ENCODE measurements around the gene SLC35C1. TPM values are rescaled to one million over a fixed set of nuclear protein-coding genes. Genes with fewer than 3 reads are reported as not detected.
"Not testable (repeated sequence)": the region's sequence is repeated elsewhere in the genome, so short reads cannot be mapped to it uniquely, and the experiment has no call there.

The SLC35C1 gene
- total RNA-seq, 1 experiment from 2014 or later = 9.5 TPM

DNA sequence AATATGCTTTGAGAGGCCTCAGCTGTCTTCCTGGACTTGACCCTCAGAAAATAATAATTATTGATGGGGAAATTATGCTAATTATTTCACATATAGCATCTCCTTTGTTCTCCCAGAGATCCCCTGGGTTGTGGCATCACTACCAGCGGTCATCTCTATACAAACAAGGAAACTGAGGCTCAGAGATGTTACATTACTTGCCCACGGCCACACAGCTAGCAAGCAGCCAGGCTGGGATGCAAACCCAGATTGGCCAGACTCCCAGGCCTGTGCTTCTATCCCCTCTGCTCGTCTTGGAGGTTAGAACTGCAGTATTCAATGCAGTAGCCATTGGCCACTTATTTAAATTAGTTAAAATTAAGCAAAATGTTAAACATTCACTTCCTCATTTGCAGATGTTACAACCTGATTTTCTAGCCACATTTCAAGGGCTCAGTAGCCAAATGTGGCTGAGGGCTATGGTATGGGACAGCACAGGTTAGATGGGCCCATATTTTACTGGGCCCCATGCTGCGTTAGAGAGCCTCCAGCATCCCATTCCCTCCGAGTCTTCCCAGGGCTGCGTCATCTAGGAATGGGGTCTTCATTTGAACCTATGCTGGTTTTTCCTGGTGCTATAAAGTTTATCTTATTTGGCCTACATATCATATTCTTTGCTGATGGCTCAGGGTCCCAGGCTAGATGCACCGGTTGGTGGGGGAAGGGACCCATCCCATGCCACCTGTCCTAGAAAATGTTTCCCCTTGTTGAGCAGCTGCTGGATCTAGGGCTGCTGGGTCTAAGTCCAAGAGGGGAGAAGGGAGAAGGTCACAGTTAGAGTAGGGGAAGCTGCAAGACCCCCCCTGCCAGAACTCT lies 2.2 kb downstream of the SLC35C1 start:
- H3K9me3 ChIP-seq (ENCODE audit: low read length) = no peaks in the 10 kb centered on the region
- 0 out of 2 replicates have a peak, but pooled peaks cover 4% of the 10 kb centered on the region for H3K36me3 ChIP-seq (ENCODE audit: low read depth, low read length)
- H3K9ac ChIP-seq (ENCODE audit: low read length) = no peak overlapping the region
- ChIA-PET POLR2A (ENCODE audit: unreplicated experiment) (no interaction called here), CTCF (no interaction called here)
- peaks cover 26% of the 10 kb centered on the region for H3K4me1 ChIP-seq (ENCODE audit: insufficient read depth, low read length)
- H3F3A ChIP-seq (ENCODE audit: low read length, unreplicated experiment) = no peaks in the 10 kb centered on the region
- no TSS peak for BruUV-seq (replicated peaks)
- no peaks in the 10 kb centered on the region for H3K9me2 ChIP-seq (replicated peaks; ENCODE audit: low read length)
- TF ChIP-seq EZH2phosphoT487 (IDR thresholded peaks at IDR 0.05; ENCODE audit: borderline replicate concordance, low read length) = no peak
- TF ChIP-seq, protein P1, sequence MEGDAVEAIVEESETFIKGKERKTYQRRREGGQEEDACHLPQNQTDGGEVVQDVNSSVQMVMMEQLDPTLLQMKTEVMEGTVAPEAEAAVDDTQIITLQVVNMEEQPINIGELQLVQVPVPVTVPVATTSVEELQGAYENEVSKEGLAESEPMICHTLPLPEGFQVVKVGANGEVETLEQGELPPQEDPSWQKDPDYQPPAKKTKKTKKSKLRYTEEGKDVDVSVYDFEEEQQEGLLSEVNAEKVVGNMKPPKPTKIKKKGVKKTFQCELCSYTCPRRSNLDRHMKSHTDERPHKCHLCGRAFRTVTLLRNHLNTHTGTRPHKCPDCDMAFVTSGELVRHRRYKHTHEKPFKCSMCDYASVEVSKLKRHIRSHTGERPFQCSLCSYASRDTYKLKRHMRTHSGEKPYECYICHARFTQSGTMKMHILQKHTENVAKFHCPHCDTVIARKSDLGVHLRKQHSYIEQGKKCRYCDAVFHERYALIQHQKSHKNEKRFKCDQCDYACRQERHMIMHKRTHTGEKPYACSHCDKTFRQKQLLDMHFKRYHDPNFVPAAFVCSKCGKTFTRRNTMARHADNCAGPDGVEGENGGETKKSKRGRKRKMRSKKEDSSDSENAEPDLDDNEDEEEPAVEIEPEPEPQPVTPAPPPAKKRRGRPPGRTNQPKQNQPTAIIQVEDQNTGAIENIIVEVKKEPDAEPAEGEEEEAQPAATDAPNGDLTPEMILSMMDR (conservative IDR thresholded peaks at IDR 0.05; ENCODE audit: low read depth, low read length) = no peak
- TF ChIP-seq EZH2 (IDR thresholded peaks at IDR 0.05; ENCODE audit: low read length, unreplicated experiment) = no peak
- H3K4me2 ChIP-seq (ENCODE audit: low read length) = peak overlapping the region; percentile 98
- no peaks in the 10 kb centered on the region for H3K27me3 ChIP-seq (ENCODE audit: low read length)
- ATAC-seq (no peak), DNase-seq (no peak)
- H3K79me2 ChIP-seq (ENCODE audit: low read length) = peaks cover 28% of the 10 kb centered on the region
- intact Hi-C loops (cut with micrococcal nuclease) = no loop called here
- no peak overlapping the region for H2AFZ ChIP-seq (ENCODE audit: low read length)
- H3K27ac ChIP-seq (ENCODE audit: low read length) = no peak overlapping the region
- H4K20me1 ChIP-seq (ENCODE audit: low read length) = peaks cover 3% of the 10 kb centered on the region; the same call in 1 of the 2 replicates
- H3K4me3 ChIP-seq (ENCODE audit: low read length) = peak overlapping the region; percentile 91; the same call in 1 of the 2 replicates

DNA sequence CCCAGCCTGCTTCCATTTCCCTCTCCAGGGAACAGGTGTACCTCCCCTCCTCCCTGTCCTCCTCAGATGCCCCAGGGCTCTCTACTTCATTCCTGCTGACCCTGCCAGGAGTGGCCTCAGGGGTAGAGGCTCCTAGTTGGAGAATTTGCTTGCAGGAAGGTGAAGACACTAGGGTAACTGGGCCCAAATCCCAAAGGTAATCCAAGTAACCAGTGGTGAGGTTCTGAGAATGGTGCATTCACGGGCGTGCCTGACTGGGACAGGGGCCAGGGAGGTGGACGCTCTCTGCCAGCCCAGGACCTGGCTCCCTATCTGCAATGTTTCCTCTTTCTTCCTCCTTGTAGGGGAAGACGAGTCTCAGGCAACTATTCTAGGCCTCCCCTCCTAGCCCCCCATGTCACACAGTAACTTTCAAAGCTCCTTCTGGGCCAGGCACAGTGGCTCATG lies 2.9 kb downstream of the SLC35C1 start:
- BruUV-seq (replicated peaks) = no TSS peak
- POLR2A ChIA-PET (ENCODE audit: unreplicated experiment) = no interaction called here
- CTCF ChIA-PET = no interaction called here

DNA sequence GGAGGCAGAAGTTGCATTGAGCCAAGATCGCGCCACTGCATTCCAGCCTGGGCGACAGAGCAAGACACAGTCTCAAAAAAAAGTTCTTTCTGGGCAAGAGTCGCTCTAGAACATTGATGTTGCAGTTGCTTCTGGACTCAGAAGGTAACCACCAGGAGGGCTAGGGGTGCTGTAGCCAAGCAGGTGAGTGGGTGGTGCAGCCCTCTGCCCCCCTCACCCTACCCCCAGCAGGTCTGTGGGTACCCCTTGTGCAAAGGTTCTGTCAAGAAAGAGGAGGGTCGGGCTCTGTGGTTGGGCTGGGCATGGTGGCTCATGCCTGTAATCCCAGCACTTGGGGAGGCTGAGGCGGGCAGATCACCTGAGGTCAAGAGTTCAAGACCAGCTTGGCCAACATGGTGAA lies 3.5 kb downstream of the SLC35C1 start:
- POLR2A ChIA-PET (ENCODE audit: unreplicated experiment); H3K4me2 ChIP-seq (ENCODE audit: low read length); H2AFZ ChIP-seq (ENCODE audit: low read length); H3K36me3 ChIP-seq (ENCODE audit: low read depth, low read length); H3K9ac ChIP-seq (ENCODE audit: low read length); CTCF ChIA-PET; H3K9me2 ChIP-seq (replicated peaks; ENCODE audit: low read length); H3K9me3 ChIP-seq (ENCODE audit: low read length); H4K20me1 ChIP-seq (ENCODE audit: low read length); H3K27ac ChIP-seq (ENCODE audit: low read length); H3F3A ChIP-seq (ENCODE audit: low read length, unreplicated experiment); ATAC-seq; DNase-seq; BruUV-seq (replicated peaks); H3K27me3 ChIP-seq (ENCODE audit: low read length); H3K4me3 ChIP-seq (ENCODE audit: low read length); intact Hi-C loops (cut with micrococcal nuclease): not testable (repeated sequence)
- H3K4me1 ChIP-seq (ENCODE audit: insufficient read depth, low read length) = peaks cover 26% of the 10 kb centered on the region
- H3K79me2 ChIP-seq (ENCODE audit: low read length) = peaks cover 28% of the 10 kb centered on the region

More for the DNA sequence above, 2.9 kb downstream of the SLC35C1 start:
- no peaks in the 10 kb centered on the region for H3F3A ChIP-seq (ENCODE audit: low read length, unreplicated experiment)
- H3K27me3 ChIP-seq (ENCODE audit: low read length) = no peaks in the 10 kb centered on the region
- peaks cover 3% of the 10 kb centered on the region; the same call in 1 of the 2 replicates for H4K20me1 ChIP-seq (ENCODE audit: low read length)
- no peak overlapping the region for H3K27ac ChIP-seq (ENCODE audit: low read length)
- no peaks in the 10 kb centered on the region for H3K9me2 ChIP-seq (replicated peaks; ENCODE audit: low read length)
- no peak for TF ChIP-seq EZH2phosphoT487 (IDR thresholded peaks at IDR 0.05; ENCODE audit: borderline replicate concordance, low read length)
- TF ChIP-seq, protein P1 (conservative IDR thresholded peaks at IDR 0.05; ENCODE audit: low read depth, low read length) = no peak
- TF ChIP-seq EZH2 (IDR thresholded peaks at IDR 0.05; ENCODE audit: low read length, unreplicated experiment) = no peak
- H3K79me2 ChIP-seq (ENCODE audit: low read length) = peaks cover 28% of the 10 kb centered on the region
- H3K36me3 ChIP-seq (ENCODE audit: low read depth, low read length) = 0 out of 2 replicates have a peak, but pooled peaks cover 4% of the 10 kb centered on the region
- H2AFZ ChIP-seq (ENCODE audit: low read length) = no peak overlapping the region
- ATAC-seq = no peak
- intact Hi-C loops (cut with micrococcal nuclease) = no loop called here
- DNase-seq = no peak
- peak overlapping the region; percentile 98; the same call in 1 of the 2 replicates for H3K4me2 ChIP-seq (ENCODE audit: low read length)
- H3K9me3 ChIP-seq (ENCODE audit: low read length) = no peaks in the 10 kb centered on the region
- no peak overlapping the region for H3K9ac ChIP-seq (ENCODE audit: low read length)
- no peak overlapping the region for H3K4me3 ChIP-seq (ENCODE audit: low read length)
- H3K4me1 ChIP-seq (ENCODE audit: insufficient read depth, low read length) = peaks cover 26% of the 10 kb centered on the region
